ENCODE data around the gene C1orf52.

DNA sequence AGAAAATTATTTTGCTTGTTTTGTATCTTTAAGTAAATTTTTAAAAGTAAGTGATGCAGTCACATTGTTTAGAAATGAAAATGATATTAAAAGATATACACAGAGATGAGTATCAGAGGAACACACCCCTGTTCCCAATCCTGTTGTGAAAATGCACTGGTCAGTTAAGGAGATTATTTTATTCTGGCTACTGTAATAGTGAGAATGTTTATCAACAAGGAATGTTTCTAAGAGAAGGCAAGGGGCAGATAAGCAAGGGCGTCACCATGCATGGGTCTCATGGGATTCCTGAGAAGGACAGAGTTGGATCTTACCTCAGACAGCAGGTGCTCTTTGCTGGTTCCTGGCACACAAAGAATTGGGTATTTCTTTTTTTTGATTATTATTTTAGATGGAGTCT, 21.8 kb downstream of the C1orf52 start:
- TF ChIP-seq, protein P1, sequence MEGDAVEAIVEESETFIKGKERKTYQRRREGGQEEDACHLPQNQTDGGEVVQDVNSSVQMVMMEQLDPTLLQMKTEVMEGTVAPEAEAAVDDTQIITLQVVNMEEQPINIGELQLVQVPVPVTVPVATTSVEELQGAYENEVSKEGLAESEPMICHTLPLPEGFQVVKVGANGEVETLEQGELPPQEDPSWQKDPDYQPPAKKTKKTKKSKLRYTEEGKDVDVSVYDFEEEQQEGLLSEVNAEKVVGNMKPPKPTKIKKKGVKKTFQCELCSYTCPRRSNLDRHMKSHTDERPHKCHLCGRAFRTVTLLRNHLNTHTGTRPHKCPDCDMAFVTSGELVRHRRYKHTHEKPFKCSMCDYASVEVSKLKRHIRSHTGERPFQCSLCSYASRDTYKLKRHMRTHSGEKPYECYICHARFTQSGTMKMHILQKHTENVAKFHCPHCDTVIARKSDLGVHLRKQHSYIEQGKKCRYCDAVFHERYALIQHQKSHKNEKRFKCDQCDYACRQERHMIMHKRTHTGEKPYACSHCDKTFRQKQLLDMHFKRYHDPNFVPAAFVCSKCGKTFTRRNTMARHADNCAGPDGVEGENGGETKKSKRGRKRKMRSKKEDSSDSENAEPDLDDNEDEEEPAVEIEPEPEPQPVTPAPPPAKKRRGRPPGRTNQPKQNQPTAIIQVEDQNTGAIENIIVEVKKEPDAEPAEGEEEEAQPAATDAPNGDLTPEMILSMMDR (conservative IDR thresholded peaks at IDR 0.05): no peak
- TF ChIP-seq ZFX (IDR thresholded peaks at IDR 0.05): no peak

All from C4-2B (cell line).